ENCODE measurements around the gene NHP2.

DNA sequence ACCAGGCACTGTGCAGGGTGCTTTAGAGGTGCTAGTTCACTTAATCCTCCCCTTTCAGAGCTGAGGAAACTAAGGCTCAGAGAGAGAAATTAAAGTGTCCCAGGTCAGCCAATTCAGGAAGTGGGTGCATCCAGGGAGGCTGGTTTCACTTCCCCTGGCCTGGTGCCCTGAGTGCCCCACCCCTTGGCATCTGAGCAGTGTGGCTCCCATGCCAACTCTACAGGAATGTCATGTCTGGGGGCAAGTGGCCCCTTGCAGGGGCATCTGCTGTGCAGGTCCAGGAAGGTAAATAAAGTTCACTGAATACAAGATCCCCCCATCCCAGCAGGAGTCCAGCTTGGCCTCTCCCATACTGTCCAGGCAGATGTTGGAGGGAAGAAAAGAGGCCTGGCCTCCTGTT, 44.7 kb downstream of the NHP2 start:
- no peak for TF ChIP-seq POLR2AphosphoS5 (IDR thresholded peaks at IDR 0.05; ENCODE audit: control insufficient read depth, insufficient read depth, low read depth, low read length)
- no peak for TF ChIP-seq RNF2 (IDR thresholded peaks at IDR 0.05)
- TF ChIP-seq RAD21 (CRISPR knock-in tag; conservative IDR thresholded peaks at IDR 0.05 in 1 of 2, IDR thresholded peaks at IDR 0.05 in 1 of 2), result no peak
- TF ChIP-seq ESRRA (IDR thresholded peaks at IDR 0.05; ENCODE audit: borderline replicate concordance, low read depth), result no peak
- no peak for TF ChIP-seq CEBPB (tag; IDR thresholded peaks at IDR 0.05)

All from K562 (cell line).